H9 (cell line): ENCODE measurements around the gene ANKDD1B. TPM values are rescaled to one million over a fixed set of nuclear protein-coding genes. Genes with fewer than 3 reads are reported as not detected.

Source experiments
- DNase-seq: peaks from one replicate; pipeline ENCODE4 v3.0.0-alpha.2; 2017
- H2AFZ ChIP-seq: one replicate; pipeline ENCODE4 v1.6.1; 2013; ENCODE audit warnings: mild to moderate bottlenecking, low read length, control low read depth, moderate library complexity
- H2AK5ac ChIP-seq: 2 replicates; pipeline ENCODE4 v1.6.1; 2013; ENCODE audit warnings: low read length, control low read depth, mixed read lengths; ENCODE audit not compliant: insufficient read length
- H2BK120ac ChIP-seq: one replicate; pipeline ENCODE4 v1.6.1; 2013; ENCODE audit warnings: low read depth, mild to moderate bottlenecking, low read length, control low read depth, inconsistent platforms; ENCODE audit not compliant: poor library complexity, severe bottlenecking
- H2BK12ac ChIP-seq: 2 replicates; pipeline ENCODE4 v1.6.1; 2013; ENCODE audit warnings: low read length, control low read depth, mixed read lengths, low read depth; ENCODE audit not compliant: insufficient read length
- H2BK15ac ChIP-seq: 2 replicates; pipeline ENCODE4 v1.6.1; 2013; ENCODE audit warnings: low read depth, low read length, control low read depth
- H2BK20ac ChIP-seq: one replicate; pipeline ENCODE4 v1.6.1; 2013; ENCODE audit warnings: low read depth, mild to moderate bottlenecking, low read length, control low read depth, inconsistent platforms; ENCODE audit not compliant: poor library complexity, severe bottlenecking
- H2BK5ac ChIP-seq: 2 replicates; pipeline ENCODE4 v1.6.1; 2013; ENCODE audit warnings: low read length, control low read depth, mixed read lengths; ENCODE audit not compliant: insufficient read length
- H3K14ac ChIP-seq: 2 replicates; pipeline ENCODE4 v1.6.1; 2013; ENCODE audit warnings: low read length, control low read depth; ENCODE audit not compliant: insufficient read depth
- H3K18ac ChIP-seq: 2 replicates; pipeline ENCODE4 v1.6.1; 2013; ENCODE audit warnings: low read depth, mild to moderate bottlenecking, mixed read lengths, low read length, control low read depth; ENCODE audit not compliant: insufficient read length
- H3K23ac ChIP-seq: 2 replicates; pipeline ENCODE4 v1.6.1; 2013; ENCODE audit warnings: low read length, control low read depth, mixed read lengths, low read depth; ENCODE audit not compliant: insufficient read length
- H3K23me2 ChIP-seq: 2 replicates; pipeline ENCODE4 v1.6.1; 2013; ENCODE audit warnings: low read depth, mild to moderate bottlenecking, mixed read lengths, low read length, control low read depth; ENCODE audit not compliant: insufficient read length, poor library complexity, severe bottlenecking
- H3K27ac ChIP-seq: 2 replicates; pipeline ENCODE4 v1.5.1; 2013; ENCODE audit warnings: low read length, control low read depth, mixed read lengths, low read depth; ENCODE audit not compliant: insufficient read length
- H3K27me3 ChIP-seq: 2 replicates; pipeline ENCODE4 v1.6.1; 2013; ENCODE audit warnings: low read length, control low read depth, inconsistent platforms; ENCODE audit not compliant: insufficient read depth
- H3K4ac ChIP-seq: 2 replicates; pipeline ENCODE4 v1.6.1; 2013; ENCODE audit warnings: low read depth, mild to moderate bottlenecking, control low read depth, inconsistent platforms, low read length, moderate library complexity
- H3K4me1 ChIP-seq: 2 replicates; pipeline ENCODE4 v1.6.1; 2013; ENCODE audit warnings: low read length, control low read depth, inconsistent platforms; ENCODE audit not compliant: insufficient read depth
- H3K4me2 ChIP-seq: 2 replicates; pipeline ENCODE4 v1.6.1; 2013; ENCODE audit warnings: low read length, control low read depth, mixed read lengths; ENCODE audit not compliant: insufficient read length, insufficient read depth
- H3K56ac ChIP-seq: 2 replicates; pipeline ENCODE4 v1.6.1; 2013; ENCODE audit warnings: low read depth, mild to moderate bottlenecking, mixed read lengths, low read length, control low read depth; ENCODE audit not compliant: insufficient read length
- H3K79me1 ChIP-seq: 2 replicates; pipeline ENCODE4 v1.6.1; 2013; ENCODE audit warnings: low read depth, mild to moderate bottlenecking, moderate library complexity, low read length, control low read depth, inconsistent platforms; ENCODE audit not compliant: insufficient read depth, poor library complexity, severe bottlenecking
- H3K79me2 ChIP-seq: 2 replicates; pipeline ENCODE4 v1.6.1; 2013; ENCODE audit warnings: low read length, control low read depth, inconsistent platforms; ENCODE audit not compliant: insufficient read depth
- H3K9ac ChIP-seq: 2 replicates; pipeline ENCODE4 v1.6.1; 2013; ENCODE audit warnings: low read length, control low read depth, mixed read lengths; ENCODE audit not compliant: insufficient read length; ENCODE audit errors: extremely low read depth
- H3K9me3 ChIP-seq: one replicate; pipeline ENCODE4 v1.6.1; 2013; ENCODE audit warnings: low read depth, low read length, inconsistent platforms; ENCODE audit not compliant: control insufficient read depth
- H3T11ph ChIP-seq: one replicate; pipeline ENCODE4 v1.6.1; 2013; ENCODE audit warnings: mild to moderate bottlenecking, low read length, control low read depth, inconsistent platforms
- H4K20me1 ChIP-seq: one replicate; pipeline ENCODE4 v1.6.1; 2013; ENCODE audit not compliant: control insufficient read depth, insufficient read length, insufficient read depth
- H4K5ac ChIP-seq: 2 replicates; pipeline ENCODE4 v1.6.1; 2013; ENCODE audit warnings: low read depth, mild to moderate bottlenecking, mixed read lengths, low read length, control low read depth; ENCODE audit not compliant: insufficient read length
- H4K8ac ChIP-seq: replicated peaks from 2 replicates; pipeline ENCODE4 v1.6.1; 2013; ENCODE audit warnings: low read length, control low read depth, mixed read lengths, low read depth; ENCODE audit not compliant: insufficient read length
- H4K91ac ChIP-seq: 2 replicates; pipeline ENCODE4 v1.6.1; 2013; ENCODE audit warnings: low read depth, mild to moderate bottlenecking, moderate library complexity, mixed read lengths, low read length, control low read depth; ENCODE audit not compliant: insufficient read length
- H3K27ac Mint-ChIP-seq, 3 experiments: 2 replicates in 2 of 3; 3 replicates in 1 of 3; pipeline ENCODE4 v1.8.0; 2020 to 2021; ENCODE audit warnings: mixed read lengths in 3 of 3, mild to moderate bottlenecking in 1 of 3, moderate library complexity in 1 of 3
- H3K27me3 Mint-ChIP-seq: 2 replicates; pipeline ENCODE4 v1.8.0; 2021; ENCODE audit warnings: low read depth, mild to moderate bottlenecking, moderate library complexity, mixed read lengths
- H3K36me3 Mint-ChIP-seq, 3 experiments: 2 replicates in 2 of 3; 3 replicates in 1 of 3; pipeline ENCODE4 v1.8.0; 2020 to 2021; ENCODE audit warnings: low read depth in 3 of 3, mixed read lengths in 3 of 3; ENCODE audit not compliant: insufficient read depth in 1 of 3
- H3K4me1 Mint-ChIP-seq, 2 experiments: 2 replicates each; pipeline ENCODE4 v1.8.0; 2020; ENCODE audit warnings: mixed read lengths in 2 of 2
- H3K4me3 Mint-ChIP-seq, 2 experiments: 2 replicates in 1 of 2; 3 replicates in 1 of 2; pipeline ENCODE4 v1.8.0; 2020 to 2021; ENCODE audit warnings: mild to moderate bottlenecking in 2 of 2, mixed read lengths in 2 of 2, moderate library complexity in 1 of 2
- H3K9me3 Mint-ChIP-seq, 2 experiments: 2 replicates in 1 of 2; 3 replicates in 1 of 2; pipeline ENCODE4 v1.8.0; 2020; ENCODE audit warnings: mild to moderate bottlenecking in 2 of 2, mixed read lengths in 2 of 2, moderate library complexity in 1 of 2
- CTCF ChIP-seq: fragments of 200-600 bp; sonication (generic); conservative IDR thresholded peaks from 3 replicates; pipeline ENCODE4 v1.8.0; 2021; ENCODE audit warnings: antibody characterized with exemption, mild to moderate bottlenecking
- WGBS: extraction: QIAGEN DNeasy Blood & Tissue Kit; methylation state at CpG from one replicate; pipeline ENCODE4 v1.1.7; 2013; ENCODE audit warnings: missing lambda C conversion rate, low lambda C conversion rate, mixed read lengths; ENCODE audit not compliant: insufficient read length; ENCODE audit errors: extremely low coverage; 5-methylcytosine and 5-hydroxymethylcytosine counted together
- total RNA-seq: library from RNA; stranded (reverse); gene quantifications from 2 replicates; pipeline ENCODE4 v1.2.1, GENCODE V29; 2021

The ANKDD1B gene
- total RNA-seq, 1 experiment from 2014 or later: 0.33 TPM

GRCh38 chr5:75627801-75628200, 16.5 kb downstream of the ANKDD1B start:
- H2BK12ac ChIP-seq: no peak overlapping the region
- no peak for TF ChIP-seq CTCF
- no peaks in the 10 kb centered on the region for H4K20me1 ChIP-seq
- no peak overlapping the region for H3K27ac ChIP-seq
- Mint-ChIP-seq H3K4me3 (no peak overlapping the region), H3K9me3 (no peaks in the 10 kb centered on the region), H3K27me3 (no peaks in the 10 kb centered on the region), H3K27ac (no peak overlapping the region), H3K4me1 (no peaks in the 10 kb centered on the region), H3K36me3 (no peaks in the 10 kb centered on the region; a peak in 1 of 7 replicates)
- H3K4me1 ChIP-seq: no peaks in the 10 kb centered on the region
- WGBS: no CpG with 5 or more reads among the region's 1 CpG
- no peaks in the 10 kb centered on the region for H3K79me2 ChIP-seq
- no peaks in the 10 kb centered on the region for H3K23me2 ChIP-seq
- no peak overlapping the region for H3K18ac ChIP-seq
- no peak for DNase-seq
- no peak overlapping the region for H2BK20ac ChIP-seq
- H2AK5ac ChIP-seq: no peak overlapping the region
- no peaks in the 10 kb centered on the region for H3K79me1 ChIP-seq
- H4K5ac ChIP-seq: no peak overlapping the region
- H3T11ph ChIP-seq: no peak overlapping the region
- H2AFZ ChIP-seq: no peak overlapping the region
- H2BK5ac ChIP-seq: no peak overlapping the region
- no peaks in the 10 kb centered on the region for H3K9me3 ChIP-seq
- no peak overlapping the region for H3K56ac ChIP-seq
- H4K8ac ChIP-seq: no peak overlapping the region
- H3K4ac ChIP-seq: no peak overlapping the region
- H2BK120ac ChIP-seq: no peak overlapping the region
- no peak overlapping the region for H3K9ac ChIP-seq
- no peak overlapping the region for H3K4me2 ChIP-seq
- H2BK15ac ChIP-seq: no peak overlapping the region
- no peak overlapping the region for H4K91ac ChIP-seq
- no peak overlapping the region for H3K23ac ChIP-seq
- H3K14ac ChIP-seq: no peak overlapping the region
- H3K27me3 ChIP-seq: no peaks in the 10 kb centered on the region
